IPS DF 4.7 (cell line): ENCODE measurements around the gene NDUFB2.
"Not testable (repeated sequence)": the region's sequence is repeated elsewhere in the genome, so short reads cannot be mapped to it uniquely, and the experiment has no call there.

Source experiments
- DNase-seq: peaks from one replicate; pipeline ENCODE4 v3.0.0-alpha.2; 2013; ENCODE audit warnings: low spot score; ENCODE audit errors: extremely low read depth

NDUFB2 gene

GRCh38 chr7:140696680-140697446, at the start of gene NDUFB2:
Gene NDUFB2, plus strand, starts transcription at chr7:140696708. Its CDS starts 37 bp downstream, at chr7:140696745.
- peak; percentile 25 for DNase-seq

- no peak for DNase-seq
These were observed 49.4 kb upstream of the NDUFB2 start for GRCh38 chr7:140646931-140647647.

- DNase-seq, result no peak
These were observed 46.8 kb upstream of the NDUFB2 start for GRCh38 chr7:140649556-140650205.

- DNase-seq, result no peak
These were observed 46.1 kb upstream of the NDUFB2 start for GRCh38 chr7:140650367-140650766.

- no peak for DNase-seq
These were observed 43.0 kb upstream of the NDUFB2 start for GRCh38 chr7:140653319-140654108.

- no peak for DNase-seq
These were observed 42.5 kb upstream of the NDUFB2 start for GRCh38 chr7:140654109-140654387.

GRCh38 chr7:140654661-140655060, 41.8 kb upstream of the NDUFB2 start:
- DNase-seq, result no peak

- DNase-seq, result no peak
These were observed 40.7 kb upstream of the NDUFB2 start for GRCh38 chr7:140655511-140656408.

- no peak for DNase-seq
These were observed 39.7 kb upstream of the NDUFB2 start for GRCh38 chr7:140656548-140657515.

GRCh38 chr7:140657891-140658290, 38.6 kb upstream of the NDUFB2 start:
- no peak for DNase-seq

- DNase-seq, result no peak
These were observed 36.7 kb upstream of the NDUFB2 start for GRCh38 chr7:140659856-140660255.

GRCh38 chr7:140661124-140661523, 35.4 kb upstream of the NDUFB2 start:
- no peak for DNase-seq

GRCh38 chr7:140662938-140663337, 33.6 kb upstream of the NDUFB2 start:
- DNase-seq, result not testable (repeated sequence)

GRCh38 chr7:140667476-140667875, 29.0 kb upstream of the NDUFB2 start:
- DNase-seq, result no peak

GRCh38 chr7:140668641-140669040, 27.9 kb upstream of the NDUFB2 start:
- no peak for DNase-seq

- no peak for DNase-seq
These were observed 27.2 kb upstream of the NDUFB2 start for GRCh38 chr7:140669352-140669751.

- not testable (repeated sequence) for DNase-seq
These were observed 26.6 kb upstream of the NDUFB2 start for GRCh38 chr7:140669862-140670261.

GRCh38 chr7:140670343-140670935, 26.1 kb upstream of the NDUFB2 start:
- DNase-seq, result no peak

GRCh38 chr7:140671966-140672365, 24.5 kb upstream of the NDUFB2 start:
- DNase-seq, result no peak
